Bone marrow (tissue), 2 donors: ENCODE data around the gene ITGB5.

Experiments used
- DNase-seq, 2 donors: peaks; one replicate each; lab custom pipeline; 2025; lab: John Stamatoyannopoulos, UW

The ITGB5 gene

GRCh38 chr3:124747111-124747981 is 139.8 kb downstream of the ITGB5 start:
- DNase-seq = no peak

- no peak for DNase-seq
Measured at GRCh38 chr3:124745756-124746155, 141.4 kb downstream of the ITGB5 start.

GRCh38 chr3:124741027-124741426 is 146.1 kb downstream of the ITGB5 start:
- no peak for DNase-seq

- no peak for DNase-seq
Measured at GRCh38 chr3:124731760-124732159, 155.4 kb downstream of the ITGB5 start.

- no peak for DNase-seq
Measured at GRCh38 chr3:124730941-124731297, 156.2 kb downstream of the ITGB5 start.

GRCh38 chr3:124730129-124730940 is 156.8 kb downstream of the ITGB5 start, which contains the start of gene UMPS:
UMPS (plus strand) TSS chr3:124730452; CDS start chr3:124730472, 20 bp downstream.
- peak; percentile 73 to 84 for DNase-seq

GRCh38 chr3:124722589-124722988 is 164.6 kb downstream of the ITGB5 start:
- DNase-seq = no peak

GRCh38 chr3:124714223-124714853 is 172.8 kb downstream of the ITGB5 start:
- no peak for DNase-seq
